Neural progenitor cell (in vitro differentiated cells): ENCODE results near the gene DBI. TPM values are rescaled to one million over a fixed set of nuclear protein-coding genes. Genes with fewer than 3 reads are reported as not detected.

Experiments
- DNase-seq: peaks from one replicate; pipeline ENCODE4 v3.0.0-alpha.2; 2016; ENCODE audit warnings: low spot score
- H2AFZ ChIP-seq: fragments of 200-600 bp; sonication (generic); replicated peaks from 2 replicates; pipeline ENCODE4 v1.6.1; 2016; ENCODE audit warnings: antibody characterized with exemption
- H3F3A ChIP-seq: fragments of 200-600 bp; sonication (generic); 2 replicates; pipeline ENCODE4 v1.6.1; 2016; ENCODE audit warnings: antibody characterized with exemption, low read depth
- H3K27ac ChIP-seq: fragments of 200-600 bp; sonication (generic); 2 replicates; pipeline ENCODE4 v1.5.1; 2016; ENCODE audit warnings: mild to moderate bottlenecking
- H3K27me3 ChIP-seq: fragments of 200-600 bp; sonication (generic); 2 replicates; pipeline ENCODE4 v1.6.1; 2016; ENCODE audit warnings: mild to moderate bottlenecking, moderate library complexity
- H3K36me3 ChIP-seq: fragments of 200-600 bp; sonication (generic); 2 replicates; pipeline ENCODE4 v1.5.1; 2016
- H3K4me1 ChIP-seq: fragments of 200-600 bp; sonication (generic); 2 replicates; pipeline ENCODE4 v1.6.1; 2016; ENCODE audit warnings: mixed run types
- H3K4me2 ChIP-seq: fragments of 200-600 bp; sonication (generic); 2 replicates; pipeline ENCODE4 v1.6.1; 2016
- H3K4me3 ChIP-seq: fragments of 200-600 bp; sonication (generic); 2 replicates; pipeline ENCODE4 v1.5.1; 2016
- H3K79me2 ChIP-seq: fragments of 200-600 bp; sonication (generic); 2 replicates; pipeline ENCODE4 v1.6.1; 2016; ENCODE audit warnings: low read depth
- H3K9ac ChIP-seq: fragments of 200-600 bp; sonication (generic); 2 replicates; pipeline ENCODE4 v1.6.1; 2016
- H3K9me3 ChIP-seq: fragments of 200-600 bp; sonication (generic); 2 replicates; pipeline ENCODE4 v1.5.1; 2016; ENCODE audit warnings: low read depth
- H4K20me1 ChIP-seq: fragments of 200-600 bp; sonication (generic); 2 replicates; pipeline ENCODE4 v1.6.1; 2016; ENCODE audit warnings: low read depth
- H3K27ac Mint-ChIP-seq: 3 replicates; pipeline ENCODE4 v1.8.0; 2021; ENCODE audit warnings: mixed read lengths
- H3K27me3 Mint-ChIP-seq: 2 replicates; pipeline ENCODE4 v1.8.0; 2022; ENCODE audit warnings: low read depth, mild to moderate bottlenecking, inconsistent platforms, moderate library complexity, mixed read lengths; ENCODE audit not compliant: insufficient read depth
- H3K36me3 Mint-ChIP-seq: 3 replicates; pipeline ENCODE4 v1.8.0; 2021; ENCODE audit warnings: mixed read lengths
- H3K4me1 Mint-ChIP-seq: 3 replicates; pipeline ENCODE4 v1.8.0; 2021; ENCODE audit warnings: mixed read lengths
- H3K4me3 Mint-ChIP-seq: 3 replicates; pipeline ENCODE4 v1.8.0; 2021; ENCODE audit warnings: mild to moderate bottlenecking, moderate library complexity, mixed read lengths
- H3K9me3 Mint-ChIP-seq: 3 replicates; pipeline ENCODE4 v1.8.0; 2020; ENCODE audit warnings: mixed read lengths
- EZH2 ChIP-seq: fragments of 200-600 bp; sonication (generic); IDR thresholded peaks from 2 replicates; pipeline ENCODE4 v1.6.1; 2017; ENCODE audit warnings: antibody characterized with exemption, mild to moderate bottlenecking, moderate library complexity
- EZH2phosphoT487 ChIP-seq: fragments of 200-600 bp; sonication (generic); IDR thresholded peaks from 2 replicates; pipeline ENCODE4 v1.6.1; 2017; ENCODE audit warnings: antibody characterized with exemption
- total RNA-seq: library from RNA; depleted of rRNA; stranded (reverse); fragments of >200 nt; gene quantifications from 2 replicates; pipeline ENCODE4 v1.2.3, GENCODE V29; 2015; ENCODE audit warnings: low replicate concordance
- TF ChIP-seq, protein P1 (sequence below): fragments of 200-600 bp; sonication (generic); IDR thresholded peaks from 2 replicates; pipeline ENCODE4 v1.5.1; 2017; ENCODE audit warnings: antibody characterized with exemption, mild to moderate bottlenecking

Gene DBI
- total RNA-seq, 1 donor from 2014 or later = 238 TPM

DNA sequence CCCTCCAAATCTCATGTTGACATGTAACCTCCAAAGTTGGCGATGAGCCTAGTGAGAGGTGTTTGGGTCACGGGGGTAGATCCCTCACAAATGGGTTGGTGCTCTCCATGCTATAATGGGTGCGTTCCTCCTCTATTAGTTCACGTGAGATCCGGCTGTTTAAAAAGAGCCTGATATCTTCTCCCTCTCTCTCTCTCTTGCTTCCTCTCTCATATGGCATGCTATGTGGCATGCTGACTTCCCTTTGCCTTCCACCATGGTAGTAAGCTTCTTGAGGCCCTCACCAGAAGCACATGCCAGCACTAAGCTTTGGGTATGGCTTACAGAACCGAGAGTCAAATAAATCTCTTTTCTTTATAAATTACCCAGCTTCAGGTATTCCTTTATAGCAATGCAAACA, 39.3 kb upstream of the DBI start:
- H3K4me1 ChIP-seq = no peaks in the 10 kb centered on the region
- peaks cover 3% of the 10 kb centered on the region for H3K27me3 Mint-ChIP-seq
- no peaks in the 10 kb centered on the region for H3K9me3 Mint-ChIP-seq
- H3K36me3 ChIP-seq = no peaks in the 10 kb centered on the region
- no peak overlapping the region for H3K4me2 ChIP-seq
- no peaks in the 10 kb centered on the region for H3K36me3 Mint-ChIP-seq
- H3K4me3 Mint-ChIP-seq = no peak overlapping the region
- H4K20me1 ChIP-seq = no peaks in the 10 kb centered on the region
- no peaks in the 10 kb centered on the region for H3K79me2 ChIP-seq
- no peak overlapping the region for H3K9ac ChIP-seq
- H3K27ac ChIP-seq = no peak overlapping the region
- no peak for DNase-seq
- no peaks in the 10 kb centered on the region for H3K4me1 Mint-ChIP-seq
- no peak overlapping the region for H3K4me3 ChIP-seq
- no peak overlapping the region for H2AFZ ChIP-seq
- H3K27ac Mint-ChIP-seq = no peak overlapping the region
- no peak for TF ChIP-seq EZH2phosphoT487
- TF ChIP-seq, protein P1, sequence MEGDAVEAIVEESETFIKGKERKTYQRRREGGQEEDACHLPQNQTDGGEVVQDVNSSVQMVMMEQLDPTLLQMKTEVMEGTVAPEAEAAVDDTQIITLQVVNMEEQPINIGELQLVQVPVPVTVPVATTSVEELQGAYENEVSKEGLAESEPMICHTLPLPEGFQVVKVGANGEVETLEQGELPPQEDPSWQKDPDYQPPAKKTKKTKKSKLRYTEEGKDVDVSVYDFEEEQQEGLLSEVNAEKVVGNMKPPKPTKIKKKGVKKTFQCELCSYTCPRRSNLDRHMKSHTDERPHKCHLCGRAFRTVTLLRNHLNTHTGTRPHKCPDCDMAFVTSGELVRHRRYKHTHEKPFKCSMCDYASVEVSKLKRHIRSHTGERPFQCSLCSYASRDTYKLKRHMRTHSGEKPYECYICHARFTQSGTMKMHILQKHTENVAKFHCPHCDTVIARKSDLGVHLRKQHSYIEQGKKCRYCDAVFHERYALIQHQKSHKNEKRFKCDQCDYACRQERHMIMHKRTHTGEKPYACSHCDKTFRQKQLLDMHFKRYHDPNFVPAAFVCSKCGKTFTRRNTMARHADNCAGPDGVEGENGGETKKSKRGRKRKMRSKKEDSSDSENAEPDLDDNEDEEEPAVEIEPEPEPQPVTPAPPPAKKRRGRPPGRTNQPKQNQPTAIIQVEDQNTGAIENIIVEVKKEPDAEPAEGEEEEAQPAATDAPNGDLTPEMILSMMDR = no peak
- no peak for TF ChIP-seq EZH2
- no peaks in the 10 kb centered on the region for H3K9me3 ChIP-seq
- no peaks in the 10 kb centered on the region for H3F3A ChIP-seq
- H3K27me3 ChIP-seq = no peaks in the 10 kb centered on the region

DNA sequence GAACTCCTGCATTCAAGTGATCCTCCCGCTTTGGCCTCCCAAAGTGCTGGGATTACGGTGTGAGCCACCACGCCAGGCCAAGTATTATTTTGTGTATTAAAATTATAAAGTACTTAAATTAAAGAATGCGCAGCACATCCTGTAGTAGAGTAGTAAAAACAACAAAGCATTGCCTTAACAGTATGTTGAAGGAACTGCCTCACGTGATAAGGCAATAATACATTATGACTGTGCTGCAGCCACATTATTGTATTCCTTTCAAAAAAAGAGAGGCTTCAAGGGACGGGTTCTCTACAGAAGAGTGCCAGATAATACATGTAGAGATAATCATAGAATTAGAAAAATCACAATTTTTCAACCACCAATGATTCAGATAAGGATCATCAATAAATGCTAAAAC, 33.8 kb upstream of the DBI start:
- H4K20me1 ChIP-seq = no peaks in the 10 kb centered on the region
- no peaks in the 10 kb centered on the region for H3K36me3 Mint-ChIP-seq
- no peak overlapping the region for H3K9ac ChIP-seq
- no peak overlapping the region for H3K4me3 Mint-ChIP-seq
- no peaks in the 10 kb centered on the region for H3K27me3 ChIP-seq
- no peak overlapping the region for H3K4me3 ChIP-seq
- TF ChIP-seq EZH2 (no peak), EZH2phosphoT487 (no peak)
- TF ChIP-seq, protein P1 = no peak
- H3K9me3 ChIP-seq = no peaks in the 10 kb centered on the region
- H3F3A ChIP-seq = no peaks in the 10 kb centered on the region
- H3K36me3 ChIP-seq = no peaks in the 10 kb centered on the region
- no peak overlapping the region for H3K4me2 ChIP-seq
- no peak for DNase-seq
- H3K9me3 Mint-ChIP-seq = no peaks in the 10 kb centered on the region
- H3K79me2 ChIP-seq = no peaks in the 10 kb centered on the region
- no peak overlapping the region for H2AFZ ChIP-seq
- no peak overlapping the region for H3K27ac Mint-ChIP-seq
- peaks cover 2% of the 10 kb centered on the region for H3K4me1 ChIP-seq
- peaks cover 3% of the 10 kb centered on the region for H3K27me3 Mint-ChIP-seq
- no peaks in the 10 kb centered on the region for H3K4me1 Mint-ChIP-seq
- no peak overlapping the region for H3K27ac ChIP-seq

DNA sequence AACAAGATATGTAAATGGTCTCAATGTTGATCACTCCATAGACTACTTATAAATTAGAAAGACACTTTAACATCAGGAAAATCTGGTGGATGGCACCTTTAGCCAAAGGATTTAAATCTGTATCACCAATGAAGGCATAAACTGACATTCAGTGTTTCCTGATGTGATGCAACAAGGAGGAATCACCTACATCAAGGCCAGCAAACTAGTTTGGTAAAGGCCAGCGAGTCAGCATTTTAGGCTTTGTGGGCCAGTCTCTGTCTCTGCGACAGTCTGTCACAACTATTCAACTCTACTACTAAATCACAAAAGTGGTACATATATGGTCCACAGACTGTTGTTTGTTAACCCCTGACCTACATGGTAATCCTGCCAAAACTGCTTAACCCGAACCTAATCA, 33.4 kb upstream of the DBI start:
- TF ChIP-seq EZH2 = no peak
- TF ChIP-seq, protein P1 = no peak
- no peak for TF ChIP-seq EZH2phosphoT487

More for the DNA sequence above, 33.4 kb upstream of the DBI start:
- no peak overlapping the region for H3K9ac ChIP-seq
- H3K4me1 Mint-ChIP-seq = no peaks in the 10 kb centered on the region
- H3F3A ChIP-seq = no peaks in the 10 kb centered on the region
- H3K27me3 Mint-ChIP-seq = peaks cover 3% of the 10 kb centered on the region
- H3K36me3 Mint-ChIP-seq = no peaks in the 10 kb centered on the region
- no peak overlapping the region for H3K27ac ChIP-seq
- H3K27ac Mint-ChIP-seq = no peak overlapping the region
- peaks cover 6% of the 10 kb centered on the region for H3K4me1 ChIP-seq
- H3K9me3 ChIP-seq = no peaks in the 10 kb centered on the region
- no peaks in the 10 kb centered on the region for H3K79me2 ChIP-seq
- H3K27me3 ChIP-seq = no peaks in the 10 kb centered on the region
- H4K20me1 ChIP-seq = no peaks in the 10 kb centered on the region
- no peak overlapping the region for H3K4me3 ChIP-seq
- H3K4me2 ChIP-seq = no peak overlapping the region
- H3K4me3 Mint-ChIP-seq = no peak overlapping the region
- no peaks in the 10 kb centered on the region for H3K9me3 Mint-ChIP-seq
- no peak overlapping the region for H2AFZ ChIP-seq
- no peak for DNase-seq
- H3K36me3 ChIP-seq = no peaks in the 10 kb centered on the region
